Measurements from ENCODE around the gene EYA3. TPM values are rescaled to one million over a fixed set of nuclear protein-coding genes. Genes with fewer than 3 reads are reported as not detected.

The EYA3 gene
- total and polyA plus RNA-seq, 2 of the 8 experiments (the other 6 are each of a cell fraction or from before 2014, with no cell fraction given), result 15.0 to 33.9 TPM

- Histone ChIP-seq H4K20me1 (replicated peaks in 1 of 2; ENCODE audit: control insufficient read depth in 1 of 2, insufficient read depth in 2 of 2, low read length in 2 of 2) (peaks cover 0 to 2% of the 10 kb centered on the region in 2 experiments), H2BK20ac (ENCODE audit: low read length) (no peak overlapping the region), H2BK12ac (ENCODE audit: low read depth, low read length) (no peak overlapping the region; the same call in 1 of the 2 replicates), H3K23ac (ENCODE audit: insufficient read length) (no peak overlapping the region), H4K91ac (replicated peaks; ENCODE audit: insufficient read length, low read length) (no peak overlapping the region), H3K79me2 (ENCODE audit: control insufficient read depth in 1 of 2, insufficient read depth in 2 of 2, low read length in 2 of 2) (peaks cover 18 to 48% of the 10 kb centered on the region in 2 experiments), H3K4me1 (replicated peaks in 1 of 4; ENCODE audit: control insufficient read depth in 3 of 4, insufficient read depth in 4 of 4, low read length in 3 of 4) (peaks cover 0 to 1% (median 0%) of the 10 kb centered on the region in 4 experiments; a peak in 1 of 7 replicates), H3K4me3 (ENCODE audit: extremely low read depth in 1 of 4, insufficient read depth in 2 of 4, low read depth in 3 of 4, low read length in 4 of 4) (peak overlapping the region; percentile 76 to 90 (median 83)), H3K14ac (ENCODE audit: insufficient read length) (no peak overlapping the region), H2AK5ac (ENCODE audit: low read depth, low read length) (peak overlapping the region; percentile 21; the same call in 1 of the 2 replicates), H2BK15ac (ENCODE audit: low read length) (no peak overlapping the region), H2AFZ (ENCODE audit: low read length) (peak overlapping the region; percentile 95), H3K27me3 (replicated peaks in 1 of 4; ENCODE audit: control insufficient read depth in 3 of 4, extremely low read depth in 1 of 4, insufficient read depth in 3 of 4, low read length in 3 of 4) (no peaks in the 10 kb centered on the region), H3K9me3 (ENCODE audit: insufficient read depth in 2 of 2, low read depth in 1 of 2, low read length in 1 of 2) (no peaks in the 10 kb centered on the region), H2BK120ac (replicated peaks; ENCODE audit: low read depth, low read length) (no peak overlapping the region), H3K36me3 (ENCODE audit: control insufficient read depth in 2 of 4, insufficient read depth in 4 of 4, low read length in 3 of 4) (no peaks in the 10 kb centered on the region), H3K56ac (replicated peaks; ENCODE audit: insufficient read length, low read depth, low read length) (no peak overlapping the region), H2BK5ac (ENCODE audit: low read depth, low read length) (peak overlapping the region; percentile 96), H3K4me2 (ENCODE audit: insufficient read depth in 1 of 2, low read depth in 2 of 2, low read length in 2 of 2) (peak overlapping the region; percentile 85 to 89), H3K23me2 (ENCODE audit: low read depth, low read length) (peaks cover 8% of the 10 kb centered on the region), H3K18ac (ENCODE audit: extremely low read depth, low read length) (0 out of 2 replicates have a peak overlapping the region, but pooled peaks have one; percentile 62), H4K5ac (ENCODE audit: insufficient read length, low read depth, low read length) (no peak overlapping the region), H3K79me1 (ENCODE audit: low read depth, low read length) (peaks cover 3% of the 10 kb centered on the region; the same call in 1 of the 2 replicates), H3K27ac (ENCODE audit: low read depth, low read length) (peak overlapping the region; percentile 69; the same call in 1 of the 2 replicates), H4K8ac (ENCODE audit: extremely low read depth, insufficient read depth, low read length) (no peak overlapping the region), H3K4ac (replicated peaks; ENCODE audit: insufficient read length, low read depth, low read length) (no peak overlapping the region), H3K9ac (replicated peaks in 1 of 4; ENCODE audit: extremely low read depth in 1 of 4, low read depth in 3 of 4, low read length in 3 of 4) (peak overlapping the region; percentile 78 to 87 (median 82))
- CTCF ChIA-PET (ENCODE audit: partially characterized antibody), result interaction anchor here (0.6 to 9.7 kb wide), 6 partner anchors 8 to 160 kb away, joined by 3 to 80 read pairs (median 6); no protein-coding TSS in a partner anchor
- DNase-seq (ENCODE audit: low read depth in 1 of 2, low spot score in 2 of 2) (no peak), FAIRE-seq (no peak)
- WGBS, 2 experiments (ENCODE audit: extremely low coverage in 1 of 2, insufficient coverage in 1 of 2, insufficient read length in 1 of 2, insufficient replicate concordance in 2 of 2, low coverage in 1 of 2, low lambda C conversion rate in 2 of 2, missing lambda C conversion rate in 1 of 2), result 11% methylated on average over 16 of the region's 16 CpGs; no CpG with 5 or more reads in 1 of the 2 experiments
- POLR2A ChIA-PET (ENCODE audit: partially characterized antibody), result interaction anchor here (1.0 to 2.9 kb wide), 9 partner anchors 11 to 423 kb away, joined by 3 to 26 read pairs (median 4); partner anchors contain the start of genes MED18, SESN2 and THEMIS2
- TF ChIP-seq KDM5A (IDR thresholded peaks at IDR 0.05; ENCODE audit: low read length) (peak; percentile 32; the same call in 1 of the 2 replicates), SIRT6 (IDR thresholded peaks at IDR 0.05; ENCODE audit: low read length) (no peak), HDAC2 (IDR thresholded peaks at IDR 0.05; ENCODE audit: borderline replicate concordance in 1 of 2, low read depth in 2 of 2, low read length in 2 of 2) (no peak), CTBP2 (IDR thresholded peaks at IDR 0.05; ENCODE audit: borderline replicate concordance, insufficient read depth, insufficient read length, low read length) (no peak), HDAC6 (IDR thresholded peaks at IDR 0.05; ENCODE audit: low read depth, low read length) (no peak), JUN (IDR thresholded peaks at IDR 0.05; ENCODE audit: low read depth, low read length) (no peak), SIN3A (conservative IDR thresholded peaks at IDR 0.05 in 1 of 2, IDR thresholded peaks at IDR 0.05 in 1 of 2; ENCODE audit: low read depth in 1 of 2, low read length in 2 of 2) (peak in 1 of 2 experiments; percentile 72; a peak in 1 of 4 replicates)
Observed at GRCh38 chr1:28087614-28088167, 719 bp downstream of the EYA3 start.

All from H1 (cell line).